HG03342 (cell line): ENCODE data around the gene S100Z.
"Not testable (repeated sequence)": the region's sequence is repeated elsewhere in the genome, so short reads cannot be mapped to it uniquely, and the experiment has no call there.

Experiments
- ATAC-seq: cut with Tn5 transposase; IDR thresholded peaks from one replicate; pipeline ENCODE4 v1.9.1; 2021; ENCODE audit warnings: mild to moderate bottlenecking, moderate library complexity; ENCODE audit not compliant: unreplicated experiment

Gene S100Z

GRCh38 chr5:76822105-76822731 lies 27.6 kb upstream of the S100Z start:
- ATAC-seq: not testable (repeated sequence)

- not testable (repeated sequence) for ATAC-seq
These were observed 23.4 kb upstream of the S100Z start for GRCh38 chr5:76826416-76826815.

GRCh38 chr5:76831110-76831452 lies 18.7 kb upstream of the S100Z start:
- no peak for ATAC-seq

GRCh38 chr5:76836181-76836580 lies 13.6 kb upstream of the S100Z start:
- ATAC-seq: no peak

- no peak for ATAC-seq
These were observed 13.2 kb upstream of the S100Z start for GRCh38 chr5:76836585-76836984.

GRCh38 chr5:76838481-76839261 lies 11.1 kb upstream of the S100Z start:
- ATAC-seq: no peak

GRCh38 chr5:76841361-76841760 lies 8.5 kb upstream of the S100Z start:
- no peak for ATAC-seq

- no peak for ATAC-seq
These were observed 3.9 kb upstream of the S100Z start for GRCh38 chr5:76845890-76846289.

- no peak for ATAC-seq
These were observed 830 bp downstream of the S100Z start for GRCh38 chr5:76850543-76851145.

- no peak for ATAC-seq
These were observed 2.0 kb downstream of the S100Z start for GRCh38 chr5:76851728-76852369.

- no peak for ATAC-seq
These were observed 3.0 kb downstream of the S100Z start for GRCh38 chr5:76852772-76853171.

- not testable (repeated sequence) for ATAC-seq
These were observed 3.9 kb downstream of the S100Z start for GRCh38 chr5:76853741-76854140.

- no peak for ATAC-seq
These were observed 4.8 kb downstream of the S100Z start for GRCh38 chr5:76854644-76855043.

- ATAC-seq: not testable (repeated sequence)
These were observed 5.7 kb downstream of the S100Z start for GRCh38 chr5:76855501-76855900.

GRCh38 chr5:76855961-76856360 lies 6.1 kb downstream of the S100Z start:
- ATAC-seq: no peak

GRCh38 chr5:76856800-76857199 lies 7.0 kb downstream of the S100Z start:
- not testable (repeated sequence) for ATAC-seq

- no peak for ATAC-seq
These were observed 9.9 kb downstream of the S100Z start for GRCh38 chr5:76859591-76860247.

- no peak for ATAC-seq
These were observed 11.8 kb downstream of the S100Z start for GRCh38 chr5:76861612-76862011.

- ATAC-seq: no peak
These were observed 13.2 kb downstream of the S100Z start for GRCh38 chr5:76863001-76863400.

GRCh38 chr5:76866503-76866902 lies 16.7 kb downstream of the S100Z start:
- no peak for ATAC-seq

- ATAC-seq: no peak
These were observed 17.2 kb downstream of the S100Z start for GRCh38 chr5:76867038-76867437.
